Keratinocyte (primary cell): Measurements from ENCODE around the gene PRR29. TPM values are rescaled to one million over a fixed set of nuclear protein-coding genes. Genes with fewer than 3 reads are reported as not detected.

Source experiments
- DNase-seq: peaks from one replicate; pipeline ENCODE4 v3.0.0-alpha.2; 2011; ENCODE audit warnings: low read depth, missing footprints, low spot score
- FAIRE-seq: peaks from 2 replicates; lab custom pipeline; 2011; peaks lifted over from hg19 to GRCh38; lab: Jason Lieb, UNC
- H2AFZ ChIP-seq: 2 replicates; pipeline ENCODE4 v1.6.0; 2012; ENCODE audit warnings: low read length, control low read depth, inconsistent platforms; ENCODE audit not compliant: control insufficient read depth
- H3K27ac ChIP-seq: 2 replicates; pipeline ENCODE4 v1.5.1; 2011; ENCODE audit warnings: low read length; ENCODE audit not compliant: control insufficient read depth, insufficient read depth
- H3K27me3 ChIP-seq: 3 replicates; pipeline ENCODE4 v1.6.0; 2011; ENCODE audit warnings: low read length; ENCODE audit not compliant: control insufficient read depth, insufficient read depth; ENCODE audit errors: extremely low read depth
- H3K36me3 ChIP-seq, 2 experiments: 2 replicates in 1 of 2; 3 replicates in 1 of 2; pipeline ENCODE4 v1.5.1; 2011; ENCODE audit warnings: low read length in 2 of 2, mild to moderate bottlenecking in 1 of 2; ENCODE audit not compliant: control insufficient read depth in 2 of 2, insufficient read depth in 2 of 2; ENCODE audit errors: extremely low read depth in 1 of 2
- H3K4me1 ChIP-seq: 3 replicates; pipeline ENCODE4 v1.5.1; 2011; ENCODE audit warnings: low read length; ENCODE audit not compliant: control insufficient read depth, insufficient read depth; ENCODE audit errors: extremely low read depth
- H3K4me2 ChIP-seq: 3 replicates; pipeline ENCODE4 v1.6.0; 2011; ENCODE audit warnings: low read depth, low read length; ENCODE audit not compliant: control insufficient read depth, insufficient read depth; ENCODE audit errors: extremely low read depth
- H3K4me3 ChIP-seq, 3 experiments: fragments of 200-600 bp in 1 of 3; sonication (generic) in 1 of 3; 2 replicates in 2 of 3; 3 replicates in 1 of 3; pipeline ENCODE4 v1.5.1; 2011 to 2016; ENCODE audit warnings: low read length in 3 of 3, mild to moderate bottlenecking in 3 of 3, control low read depth in 2 of 3, inconsistent platforms in 1 of 3, low read depth in 1 of 3, mixed read lengths in 1 of 3, mixed run types in 1 of 3, moderate library complexity in 1 of 3; ENCODE audit not compliant: control insufficient read depth in 2 of 3, insufficient read depth in 2 of 3; ENCODE audit errors: extremely low read depth in 1 of 3
- H3K79me2 ChIP-seq: 2 replicates; pipeline ENCODE4 v1.6.0; 2012; ENCODE audit warnings: low read length; ENCODE audit not compliant: control insufficient read depth, insufficient read depth
- H3K9ac ChIP-seq: 3 replicates; pipeline ENCODE4 v1.6.0; 2011; ENCODE audit warnings: low read length; ENCODE audit not compliant: control insufficient read depth, insufficient read depth; ENCODE audit errors: extremely low read depth
- H3K9me1 ChIP-seq: 3 replicates; pipeline ENCODE4 v1.6.0; 2011; ENCODE audit warnings: low read length; ENCODE audit not compliant: control insufficient read depth, insufficient read depth; ENCODE audit errors: extremely low read depth
- H3K9me3 ChIP-seq: 2 replicates; pipeline ENCODE4 v1.5.1; 2012; ENCODE audit warnings: low read depth, low read length; ENCODE audit not compliant: control insufficient read depth
- H4K20me1 ChIP-seq: 3 replicates; pipeline ENCODE4 v1.6.0; 2011; ENCODE audit warnings: low read length; ENCODE audit not compliant: control insufficient read depth, insufficient read depth; ENCODE audit errors: extremely low read depth
- EZH2 ChIP-seq: IDR thresholded peaks from one replicate; pipeline ENCODE4 v1.6.1; 2012; ENCODE audit warnings: inconsistent platforms, mild to moderate bottlenecking, low read length, moderate library complexity
- dilution Hi-C: fragments of 300-500 bp; cut with MboI; formaldehyde crosslinking; loops from one replicate; pipeline ENCODE4 v1.7.0; 2020; ENCODE audit warnings: low sequenced_read_pairs; ENCODE audit not compliant: extremely low pct_ligation_motif_present
- polyA plus RNA-seq, 5 experiments: library from polyadenylated mRNA; depleted of rRNA in 3 of 5; stranded (reverse) in 3 of 5; stranded (forward) in 1 of 5; unstranded in 1 of 5; fragments of >200 nt; gene quantifications; 1 replicate in 1 of 5; 2 replicates in 3 of 5; 3 replicates in 1 of 5; pipeline versions ENCODE4 v1.2.1 to v1.2.3, GENCODE V29; 2011 to 2012; ENCODE audit warnings: missing spikeins in 2 of 5, low read depth in 1 of 5, low replicate concordance in 1 of 5
- TF ChIP-seq, protein P1 (sequence below), 3 experiments: IDR thresholded peaks in 1 of 3; conservative IDR thresholded peaks in 1 of 3; optimal IDR thresholded peaks in 1 of 3; 2 replicates in 2 of 3; 3 replicates in 1 of 3; pipeline versions ENCODE3 to v1.5.1; 2011; ENCODE audit warnings: low read length in 3 of 3, mild to moderate bottlenecking in 3 of 3, moderate library complexity in 2 of 3, control low read depth in 1 of 3, inconsistent platforms in 1 of 3; ENCODE audit not compliant: insufficient read depth in 2 of 3; ENCODE audit errors: extremely low read depth in 1 of 3

The PRR29 gene
- polyA plus RNA-seq, 1 donor (not counting 4 experiments of a cell fraction or from before 2014, with no cell fraction given): 0.01 TPM

GRCh38 chr17:64002658-64003525 lies 4.7 kb downstream of the PRR29 start:
- TF ChIP-seq EZH2: no peak
- TF ChIP-seq, protein P1, sequence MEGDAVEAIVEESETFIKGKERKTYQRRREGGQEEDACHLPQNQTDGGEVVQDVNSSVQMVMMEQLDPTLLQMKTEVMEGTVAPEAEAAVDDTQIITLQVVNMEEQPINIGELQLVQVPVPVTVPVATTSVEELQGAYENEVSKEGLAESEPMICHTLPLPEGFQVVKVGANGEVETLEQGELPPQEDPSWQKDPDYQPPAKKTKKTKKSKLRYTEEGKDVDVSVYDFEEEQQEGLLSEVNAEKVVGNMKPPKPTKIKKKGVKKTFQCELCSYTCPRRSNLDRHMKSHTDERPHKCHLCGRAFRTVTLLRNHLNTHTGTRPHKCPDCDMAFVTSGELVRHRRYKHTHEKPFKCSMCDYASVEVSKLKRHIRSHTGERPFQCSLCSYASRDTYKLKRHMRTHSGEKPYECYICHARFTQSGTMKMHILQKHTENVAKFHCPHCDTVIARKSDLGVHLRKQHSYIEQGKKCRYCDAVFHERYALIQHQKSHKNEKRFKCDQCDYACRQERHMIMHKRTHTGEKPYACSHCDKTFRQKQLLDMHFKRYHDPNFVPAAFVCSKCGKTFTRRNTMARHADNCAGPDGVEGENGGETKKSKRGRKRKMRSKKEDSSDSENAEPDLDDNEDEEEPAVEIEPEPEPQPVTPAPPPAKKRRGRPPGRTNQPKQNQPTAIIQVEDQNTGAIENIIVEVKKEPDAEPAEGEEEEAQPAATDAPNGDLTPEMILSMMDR (optimal IDR thresholded peaks at IDR 0.05 in 1 of 3, IDR thresholded peaks at IDR 0.05 in 1 of 3, conservative IDR thresholded peaks at IDR 0.05 in 1 of 3; ENCODE audit: extremely low read depth in 1 of 3, insufficient read depth in 2 of 3, low read length in 3 of 3): no peak
- no peaks in the 10 kb centered on the region for H3K9me3 ChIP-seq
- no peaks in the 10 kb centered on the region for H3K9me1 ChIP-seq
- no peak overlapping the region for H3K4me2 ChIP-seq
- no peaks in the 10 kb centered on the region for H3K36me3 ChIP-seq
- H3K27ac ChIP-seq: no peak overlapping the region
- peaks cover under 1% of the 10 kb centered on the region for H3K4me1 ChIP-seq
- FAIRE-seq: no peak
- H4K20me1 ChIP-seq: no peaks in the 10 kb centered on the region
- no peak overlapping the region for H3K4me3 ChIP-seq
- no peak overlapping the region for H3K9ac ChIP-seq
- no peak overlapping the region for H2AFZ ChIP-seq
- peaks cover 18% of the 10 kb centered on the region for H3K27me3 ChIP-seq
- no peak for DNase-seq
- no peaks in the 10 kb centered on the region for H3K79me2 ChIP-seq
- dilution Hi-C loops: no loop called here

DNA sequence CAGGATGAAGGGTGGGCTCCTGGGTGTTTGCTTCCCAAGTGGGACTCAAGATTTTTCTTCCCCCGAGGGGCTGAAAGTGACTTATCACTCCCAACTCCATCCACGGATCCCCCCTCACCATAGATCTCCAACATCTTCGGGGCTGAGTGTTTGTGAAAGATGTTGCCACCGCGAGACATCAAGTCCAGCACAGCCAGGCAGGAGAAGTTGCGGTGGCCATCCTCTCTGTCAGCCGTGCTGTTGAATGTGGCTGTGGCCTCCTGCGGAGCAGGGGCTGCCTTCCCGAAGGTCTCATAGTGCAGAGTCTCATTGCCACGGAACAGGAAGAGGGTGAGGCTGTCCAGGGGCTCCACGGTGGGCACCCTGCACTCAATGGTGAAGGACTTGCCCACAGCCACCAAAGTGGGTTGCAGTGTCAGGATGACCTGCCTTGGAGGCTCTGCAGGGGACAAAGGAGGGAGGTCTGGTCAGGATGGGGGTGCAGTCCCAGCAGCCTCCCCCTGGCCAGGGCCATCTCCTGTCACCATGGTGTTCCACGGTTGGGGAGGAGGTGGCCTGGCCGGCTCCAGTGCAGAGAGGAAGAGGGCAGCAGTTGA lies 5.5 kb downstream of the PRR29 start:
- dilution Hi-C loops: no loop called here
- TF ChIP-seq EZH2: no peak
- TF ChIP-seq, protein P1 (optimal IDR thresholded peaks at IDR 0.05 in 1 of 3, IDR thresholded peaks at IDR 0.05 in 1 of 3, conservative IDR thresholded peaks at IDR 0.05 in 1 of 3; ENCODE audit: extremely low read depth in 1 of 3, insufficient read depth in 2 of 3, low read length in 3 of 3): no peak
- Histone ChIP-seq H3K27ac (no peak overlapping the region), H2AFZ (no peak overlapping the region), H3K36me3 (no peaks in the 10 kb centered on the region), H3K4me3 (no peak overlapping the region), H3K27me3 (peaks cover 12% of the 10 kb centered on the region), H3K9me1 (no peaks in the 10 kb centered on the region), H3K9ac (no peak overlapping the region), H3K9me3 (no peaks in the 10 kb centered on the region), H4K20me1 (no peaks in the 10 kb centered on the region), H3K4me2 (no peak overlapping the region), H3K79me2 (no peaks in the 10 kb centered on the region), H3K4me1 (no peaks in the 10 kb centered on the region)
- FAIRE-seq (no peak), DNase-seq (no peak)
